Fibroblast of lung (primary cell): ENCODE data around the gene SAMD11. TPM values are rescaled to one million over a fixed set of nuclear protein-coding genes. Genes with fewer than 3 reads are reported as not detected.

Source experiments
- DNase-seq, 2 donors: peaks; one replicate each; pipeline versions ENCODE4 v3.0.0 to v3.0.0-alpha.2; 2010; ENCODE audit warnings: low read depth in 2 of 2
- H2AFZ ChIP-seq: 2 replicates; pipeline ENCODE4 v1.5.1; 2012; ENCODE audit warnings: low read length, control low read depth, inconsistent platforms
- H3K27ac ChIP-seq: 2 replicates; pipeline ENCODE4 v1.5.1; 2011; ENCODE audit warnings: low read length, control low read depth; ENCODE audit not compliant: insufficient read depth
- H3K27me3 ChIP-seq: 2 replicates; pipeline ENCODE4 v1.5.1; 2011; ENCODE audit warnings: mild to moderate bottlenecking, low read length; ENCODE audit not compliant: control insufficient read depth, insufficient read depth
- H3K36me3 ChIP-seq: 2 replicates; pipeline ENCODE4 v1.5.1; 2011; ENCODE audit warnings: low read length; ENCODE audit not compliant: control insufficient read depth, insufficient read depth
- H3K4me1 ChIP-seq: 2 replicates; pipeline ENCODE4 v1.5.1; 2011; ENCODE audit warnings: low read length; ENCODE audit not compliant: control insufficient read depth, insufficient read depth; ENCODE audit errors: extremely low read depth
- H3K4me2 ChIP-seq: 2 replicates; pipeline ENCODE4 v1.5.1; 2011; ENCODE audit warnings: low read length, control low read depth; ENCODE audit not compliant: insufficient read depth; ENCODE audit errors: extremely low read depth
- H3K4me3 ChIP-seq, 4 experiments: fragments of 200-600 bp in 1 of 4; sonication (generic) in 1 of 4; replicated peaks in 1 of 4; 2 replicates each; pipeline ENCODE4 v1.5.1; 2011 to 2016; ENCODE audit warnings: low read length in 4 of 4, low read depth in 3 of 4, mild to moderate bottlenecking in 3 of 4, control low read depth in 2 of 4, inconsistent platforms in 1 of 4, mixed read lengths in 1 of 4; ENCODE audit not compliant: insufficient read depth in 1 of 4; ENCODE audit errors: control extremely low read depth in 1 of 4
- H3K79me2 ChIP-seq: 2 replicates; pipeline ENCODE4 v1.5.1; 2012; ENCODE audit warnings: mild to moderate bottlenecking, low read length, inconsistent platforms; ENCODE audit not compliant: control insufficient read depth, insufficient read depth
- H3K9ac ChIP-seq: 2 replicates; pipeline ENCODE4 v1.5.1; 2011; ENCODE audit warnings: mild to moderate bottlenecking, low read length, control low read depth; ENCODE audit not compliant: insufficient read depth
- H3K9me3 ChIP-seq: 2 replicates; pipeline ENCODE4 v1.5.1; 2012; ENCODE audit warnings: low read depth, low read length; ENCODE audit not compliant: control insufficient read depth, insufficient read depth
- H4K20me1 ChIP-seq: 2 replicates; pipeline ENCODE4 v1.5.1; 2011; ENCODE audit warnings: low read length; ENCODE audit not compliant: control insufficient read depth, insufficient read depth; ENCODE audit errors: extremely low read depth
- CTCF ChIP-seq, 2 donors: IDR thresholded peaks in 1 of 2; conservative IDR thresholded peaks in 1 of 2; 1 replicate in 1 of 2; 2 replicates in 1 of 2; pipeline ENCODE4 v1.5.1; 2011 to 2012; ENCODE audit warnings: low read length in 2 of 2, control low read depth in 1 of 2, inconsistent platforms in 1 of 2, low read depth in 1 of 2, mild to moderate bottlenecking in 1 of 2
- EZH2 ChIP-seq: IDR thresholded peaks from 2 replicates; pipeline ENCODE4 v1.5.1; 2012; ENCODE audit warnings: low read length, control low read depth, mild to moderate bottlenecking; ENCODE audit errors: missing control alignments
- polyA plus RNA-seq, 2 donors: library from polyadenylated mRNA; depleted of rRNA in 1 of 2; stranded (reverse) in 1 of 2; unstranded in 1 of 2; fragments of >200 nt; gene quantifications; 2 replicates each; pipeline ENCODE4 v1.2.1, GENCODE V29; 2011 to 2012; ENCODE audit warnings: missing spikeins in 1 of 2
- total RNA-seq: library from RNA; depleted of rRNA; stranded (reverse); fragments of >200 nt; gene quantifications from 2 replicates; pipeline ENCODE4 v1.2.1, GENCODE V29; 2014

SAMD11 gene
- total and polyA plus RNA-seq, 2 donors (not counting 1 experiment from before 2014, with no cell fraction given): 0.40 to 3.8 TPM

GRCh38 chr1:910311-910880 lies 13.3 kb upstream of the SAMD11 start:
- Histone ChIP-seq H3K4me1 (peaks cover 8% of the 10 kb centered on the region), H3K4me2 (no peak overlapping the region), H3K36me3 (no peaks in the 10 kb centered on the region), H3K27me3 (peaks cover 4% of the 10 kb centered on the region), H3K79me2 (no peaks in the 10 kb centered on the region), H3K9me3 (no peaks in the 10 kb centered on the region), H3K4me3 (peak overlapping the region in 1 of 4 experiments; percentile 25), H4K20me1 (no peaks in the 10 kb centered on the region), H3K27ac (no peak overlapping the region), H3K9ac (no peak overlapping the region), H2AFZ (no peak overlapping the region)
- no peak for DNase-seq
- no peak for TF ChIP-seq CTCF (conservative IDR thresholded peaks at IDR 0.05 in 1 of 2, IDR thresholded peaks at IDR 0.05 in 1 of 2; ENCODE audit: low read depth in 1 of 2, low read length in 2 of 2)
- peak; percentile 43 for TF ChIP-seq EZH2

GRCh38 chr1:910881-911721 lies 12.6 kb upstream of the SAMD11 start:
- H3K4me2 ChIP-seq: no peak overlapping the region
- H2AFZ ChIP-seq: no peak overlapping the region
- H3K4me1 ChIP-seq: peaks cover 5% of the 10 kb centered on the region
- H3K27me3 ChIP-seq: peaks cover 11% of the 10 kb centered on the region
- H3K9ac ChIP-seq: no peak overlapping the region
- DNase-seq: peak in 1 of 2 donors; percentile 77
- no peaks in the 10 kb centered on the region for H3K36me3 ChIP-seq
- no peak overlapping the region for H3K27ac ChIP-seq
- H3K79me2 ChIP-seq: no peaks in the 10 kb centered on the region
- H3K9me3 ChIP-seq: no peaks in the 10 kb centered on the region
- no peak overlapping the region for H3K4me3 ChIP-seq
- H4K20me1 ChIP-seq: no peaks in the 10 kb centered on the region
- TF ChIP-seq EZH2 (peak; percentile 15), CTCF (conservative IDR thresholded peaks at IDR 0.05 in 1 of 2, IDR thresholded peaks at IDR 0.05 in 1 of 2; ENCODE audit: low read depth in 1 of 2, low read length in 2 of 2) (no peak)

DNA sequence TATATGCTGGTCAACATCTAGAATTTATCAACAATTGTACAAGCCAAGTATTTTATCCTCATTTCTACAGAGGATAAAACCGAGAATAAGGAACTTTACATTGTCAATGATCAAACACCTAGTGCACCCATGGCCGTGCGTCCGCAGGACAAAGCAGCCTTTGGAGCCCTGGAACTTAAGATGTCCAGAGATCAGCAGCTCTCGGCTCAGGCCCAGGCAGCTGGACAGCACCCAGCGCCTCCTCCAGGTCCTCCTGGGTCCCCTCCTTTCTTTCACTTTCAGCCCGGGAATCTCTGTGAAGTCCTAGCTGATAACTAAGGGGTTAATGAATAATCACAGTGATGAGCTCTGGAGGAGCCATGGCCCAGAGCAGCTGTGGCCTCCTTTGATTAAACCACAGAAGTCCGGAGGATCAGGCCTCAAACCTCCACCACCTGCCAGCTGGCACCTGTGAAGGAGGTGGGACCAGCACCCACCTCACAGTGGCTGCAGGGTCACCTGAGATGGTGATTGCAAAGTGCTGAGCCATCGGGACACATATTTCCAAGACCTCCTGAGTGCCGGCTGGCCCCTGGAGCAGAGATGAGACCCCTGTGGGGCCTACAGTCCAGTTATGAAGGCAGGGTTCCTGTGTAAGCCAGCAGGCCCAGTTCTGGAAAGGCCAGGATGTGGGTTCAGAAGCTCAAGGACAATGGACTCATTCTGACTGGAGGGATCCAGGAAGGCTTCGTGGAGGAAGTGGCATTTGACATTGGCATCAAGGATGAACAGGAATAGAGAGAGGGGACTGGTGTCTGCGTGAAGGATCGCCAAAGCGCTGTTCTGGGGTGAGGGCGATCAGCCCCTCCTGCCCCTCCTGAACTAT lies 11.6 kb upstream of the SAMD11 start:
- no peak overlapping the region for H3K4me3 ChIP-seq
- no peaks in the 10 kb centered on the region for H3K9me3 ChIP-seq
- no peak overlapping the region for H3K9ac ChIP-seq
- H4K20me1 ChIP-seq: no peaks in the 10 kb centered on the region
- no peaks in the 10 kb centered on the region for H3K4me1 ChIP-seq
- H3K4me2 ChIP-seq: no peak overlapping the region
- H2AFZ ChIP-seq: no peak overlapping the region
- no peaks in the 10 kb centered on the region for H3K79me2 ChIP-seq
- TF ChIP-seq EZH2: no peak
- TF ChIP-seq CTCF (conservative IDR thresholded peaks at IDR 0.05 in 1 of 2, IDR thresholded peaks at IDR 0.05 in 1 of 2; ENCODE audit: low read depth in 1 of 2, low read length in 2 of 2): no peak
- no peaks in the 10 kb centered on the region for H3K36me3 ChIP-seq
- peaks cover 20% of the 10 kb centered on the region for H3K27me3 ChIP-seq
- H3K27ac ChIP-seq: no peak overlapping the region
- DNase-seq: no peak
